GM12878 (cell line): ENCODE data around the gene SCARB1. TPM values are rescaled to one million over a fixed set of nuclear protein-coding genes. Genes with fewer than 3 reads are reported as not detected.

Experiments used
- ATAC-seq: fragments of 200-7000 bp; cut with Tn5 transposase; 3 replicates; pipeline ENCODE4 v1.9.1; 2020; ENCODE audit warnings: mild to moderate bottlenecking, moderate library complexity
- BruUV-seq: library from RNA; stranded (reverse); fragments of 400-500 nt; replicated peaks from 2 replicates; lab custom pipeline; 2021; lab: Mats Ljungman, UMichigan
- CTCF ChIA-PET: fragments of 300-600 bp; sonication (Branson Sonifier 250); formaldehyde crosslinking; extraction: SDS; loops from one replicate; lab custom pipeline; 2021; ENCODE audit warnings: inconsistent platforms; lab: Yijun Ruan, JAX
- POLR2A ChIA-PET: fragments of 350-600 bp; formaldehyde crosslinking; extraction: SDS; loops from one replicate; lab custom pipeline; 2021; ENCODE audit warnings: inconsistent platforms; lab: Charles Lee
- RAD21 ChIA-PET: fragments of 300-600 bp; sonication (Branson Sonifier 250); formaldehyde crosslinking; loops from one replicate; lab custom pipeline; 2023; ENCODE audit warnings: antibody characterized with exemption; ENCODE audit not compliant: unreplicated experiment; lab: Charles Lee
- SMC1A ChIA-PET: fragments of 300-600 bp; sonication (Branson Sonifier 250); formaldehyde crosslinking; loops from one replicate; lab custom pipeline; 2023; ENCODE audit not compliant: unreplicated experiment, uncharacterized antibody; lab: Charles Lee
- DNase-seq: peaks from one replicate; pipeline ENCODE4 v3.0.0-alpha.2; 2011; ENCODE audit warnings: low read depth, low spot score
- FAIRE-seq: peaks from 3 replicates; lab custom pipeline; 2011; peaks lifted over from hg19 to GRCh38; lab: Jason Lieb, UNC
- H2AFZ ChIP-seq: 2 replicates; pipeline ENCODE4 v1.6.0; 2011; ENCODE audit warnings: low read depth, low read length, control low read depth; ENCODE audit not compliant: control insufficient read depth
- H3K27ac ChIP-seq: 2 replicates; pipeline ENCODE4 v1.5.1; 2011; ENCODE audit warnings: control low read depth; ENCODE audit not compliant: control insufficient read depth, insufficient read depth
- H3K27me3 ChIP-seq, 2 experiments: replicated peaks in 1 of 2; 2 replicates each; pipeline versions ENCODE4 v1.6.0 to v1.6.1; 2011; ENCODE audit warnings: low read length in 1 of 2; ENCODE audit not compliant: control insufficient read depth in 2 of 2, insufficient read depth in 2 of 2
- H3K36me3 ChIP-seq, 2 experiments: 2 replicates each; pipeline ENCODE4 v1.5.1; 2011; ENCODE audit warnings: low read length in 1 of 2; ENCODE audit not compliant: control insufficient read depth in 2 of 2, insufficient read depth in 2 of 2
- H3K4me1 ChIP-seq: 2 replicates; pipeline ENCODE4 v1.6.1; 2011; ENCODE audit warnings: mild to moderate bottlenecking, low read length, moderate library complexity, mixed read lengths; ENCODE audit not compliant: control insufficient read depth, insufficient read depth
- H3K4me2 ChIP-seq: 2 replicates; pipeline ENCODE4 v1.6.0; 2011; ENCODE audit warnings: control low read depth; ENCODE audit not compliant: control insufficient read depth, insufficient read depth
- H3K4me3 ChIP-seq: fragments of 200-600 bp; sonication (generic); 2 replicates; pipeline ENCODE4 v1.5.1; 2016
- H3K79me2 ChIP-seq: 2 replicates; pipeline ENCODE4 v1.6.0; 2011; ENCODE audit warnings: low read length; ENCODE audit not compliant: control insufficient read depth, insufficient read depth
- H3K9ac ChIP-seq: 2 replicates; pipeline ENCODE4 v1.8.0; 2011; ENCODE audit warnings: low read length, control low read depth, mixed read lengths; ENCODE audit not compliant: control insufficient read depth, insufficient read depth
- H3K9me3 ChIP-seq: replicated peaks from 3 replicates; pipeline ENCODE4 v1.5.1; 2011; ENCODE audit warnings: mild to moderate bottlenecking, low read length; ENCODE audit not compliant: control insufficient read depth, insufficient read depth
- H4K20me1 ChIP-seq: 2 replicates; pipeline ENCODE4 v1.6.0; 2011; ENCODE audit not compliant: control insufficient read depth, insufficient read depth
- ATF7 ChIP-seq: fragments of 450-650 bp; IDR thresholded peaks from 2 replicates; pipeline ENCODE4 v1.6.1; 2016; ENCODE audit warnings: low read depth, mild to moderate bottlenecking
- CBFB ChIP-seq: IDR thresholded peaks from 2 replicates; pipeline ENCODE4 v1.6.1; 2016; ENCODE audit warnings: antibody characterized with exemption, low read depth
- HSF1 ChIP-seq: fragments of 150-350 bp; IDR thresholded peaks from 2 replicates; pipeline ENCODE4 v1.6.1; 2014; ENCODE audit warnings: mild to moderate bottlenecking, low read depth, low read length
- NRF1 ChIP-seq: conservative IDR thresholded peaks from 2 replicates; pipeline ENCODE4 v1.6.1; 2011; ENCODE audit warnings: mild to moderate bottlenecking, low read depth, low read length, improper control_type of control experiment
- RAD51 ChIP-seq: fragments of 450-650 bp; IDR thresholded peaks from 2 replicates; pipeline ENCODE4 v1.6.1; 2016; ENCODE audit warnings: moderate library complexity, mild to moderate bottlenecking, inconsistent platforms
- SMAD1 ChIP-seq: fragments of 450-650 bp; IDR thresholded peaks from 2 replicates; pipeline ENCODE4 v1.6.1; 2018; ENCODE audit warnings: mild to moderate bottlenecking, low read depth; ENCODE audit not compliant: partially characterized antibody
- ZBTB40 ChIP-seq: fragments of 450-650 bp; IDR thresholded peaks from 2 replicates; pipeline ENCODE4 v1.6.1; 2016; ENCODE audit warnings: mild to moderate bottlenecking, moderate library complexity, borderline replicate concordance
- ZNF687 ChIP-seq: fragments of 450-650 bp; IDR thresholded peaks from 2 replicates; pipeline ENCODE4 v1.6.1; 2017; ENCODE audit warnings: mild to moderate bottlenecking, moderate library complexity
- WGBS: methylation state at CpG from one replicate; pipeline ENCODE4 v1.1.6; 2016; ENCODE audit warnings: low lambda C conversion rate; ENCODE audit not compliant: insufficient replicate concordance, insufficient coverage; ENCODE audit errors: missing lambda C conversion rate; 5-methylcytosine and 5-hydroxymethylcytosine counted together
- in situ Hi-C: fragments of 300-500 bp; cut with MboI; formaldehyde crosslinking; loops from 9 replicates; pipeline ENCODE4 v1.14.3; 2018; ENCODE audit warnings: mixed read lengths
- intact Hi-C: fragments of 100-400 bp; cut with micrococcal nuclease; formaldehyde crosslinking; loops from one replicate; pipeline ENCODE4 v1.14.2; 2022; ENCODE audit not compliant: unreplicated experiment
- polyA plus RNA-seq, 11 experiments: library from polyadenylated mRNA; depleted of rRNA in 4 of 11; unstranded in 6 of 11; stranded (reverse) in 5 of 11; fragments of >200 nt; fragmentation: Nextera tagmentation in 4 of 11; fragmentation: Illumina TruSeq in 1 of 11; extraction: Ambion mirVana in 4 of 11; extraction: Trizol in 1 of 11; gene quantifications; 1 replicate in 1 of 11; 2 replicates in 10 of 11; pipeline versions ENCODE4 v1.2.1 to v1.2.3, GENCODE V29; 2011 to 2016; ENCODE audit warnings: inconsistent platforms in 2 of 11, missing spikeins in 2 of 11, low read depth in 1 of 11
- total RNA-seq, 4 experiments: library from RNA; depleted of rRNA in 3 of 4; stranded (reverse); fragments of >200 nt in 3 of 4; fragmentation: Illumina TruSeq in 1 of 4; extraction: Trizol in 1 of 4; gene quantifications; 2 replicates each; pipeline versions ENCODE4 v1.2.1 to v1.2.3, GENCODE V29; 2013 to 2021

SCARB1 gene
- total and polyA plus RNA-seq, 10 of the 15 experiments (the other 5 are each of a cell fraction or from before 2014, with no cell fraction given): 0.34 to 104 (median 63.1) TPM

GRCh38 chr12:124792961-124793441 is 70.7 kb downstream of the SCARB1 start (continued):
- TF ChIP-seq ZNF687: no peak
- TF ChIP-seq ATF7: no peak

GRCh38 chr12:124792156-124792555 is 71.5 kb downstream of the SCARB1 start:
- H3K27ac ChIP-seq: no peak overlapping the region
- WGBS: 95% methylated on average over 13 of the region's 13 CpGs
- DNase-seq (no peak), FAIRE-seq (no peak), ATAC-seq (no peak)
- H4K20me1 ChIP-seq: no peaks in the 10 kb centered on the region
- no peaks in the 10 kb centered on the region for H3K79me2 ChIP-seq
- peaks cover 16 to 29% of the 10 kb centered on the region in 2 experiments for H3K36me3 ChIP-seq
- H2AFZ ChIP-seq: no peak overlapping the region
- in situ Hi-C loops (no loop called here), intact Hi-C loops (no loop called here)
- peaks cover 25% of the 10 kb centered on the region for H3K4me1 ChIP-seq
- H3K4me3 ChIP-seq: no peak overlapping the region
- no peak for TF ChIP-seq HSF1
- no peak for TF ChIP-seq CBFB
- TF ChIP-seq RAD51: no peak
- no peak for TF ChIP-seq ZBTB40
- TF ChIP-seq SMAD1: no peak
- no peak for TF ChIP-seq ATF7
- TF ChIP-seq NRF1: no peak
- RAD21 ChIA-PET: no interaction called here
- no peak overlapping the region for H3K9ac ChIP-seq
- CTCF ChIA-PET: no interaction called here
- no peaks in the 10 kb centered on the region for H3K9me3 ChIP-seq
- no peaks in the 10 kb centered on the region for H3K27me3 ChIP-seq
- no TSS peak for BruUV-seq
- POLR2A ChIA-PET: no interaction called here
- SMC1A ChIA-PET: interaction anchor here (0.8 to 0.9 kb wide), 2 partner anchors 18 to 36 kb away, joined by 3 to 5 read pairs; no protein-coding TSS in a partner anchor
- no peak overlapping the region for H3K4me2 ChIP-seq
